Measurements from ENCODE around the gene RIOK2. TPM values are rescaled to one million over a fixed set of nuclear protein-coding genes. Genes with fewer than 3 reads are reported as not detected.
"Not testable (repeated sequence)": the region's sequence is repeated elsewhere in the genome, so short reads cannot be mapped to it uniquely, and the experiment has no call there.

Gene RIOK2
- total RNA-seq, 8 experiments from 2014 or later: 20.9 to 50.1 (median 26.5) TPM

DNA sequence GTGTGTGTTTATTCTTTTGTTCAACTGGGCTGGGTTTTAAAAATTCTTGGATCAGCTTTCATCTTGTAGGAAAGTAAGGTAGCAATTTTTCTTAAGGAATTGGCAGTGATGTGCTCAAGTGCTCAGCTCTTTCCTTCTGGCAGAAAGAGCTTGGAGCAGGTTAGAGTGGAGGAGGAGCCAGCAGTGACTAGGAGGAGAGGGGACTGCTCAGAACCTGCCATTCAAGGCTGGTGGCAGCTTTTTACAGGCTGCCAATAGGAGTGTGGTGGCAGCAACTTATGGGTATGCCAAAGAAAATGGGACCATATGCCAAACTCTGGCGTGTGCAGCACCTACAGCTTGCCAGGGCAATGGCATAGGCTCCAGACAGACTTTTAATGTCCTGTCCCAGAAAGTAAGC lies 42.8 kb downstream of the RIOK2 start:
- in situ Hi-C loops (cut with MboI; ENCODE audit: low pct_unique_long_range_greater_than_20kb in 2 of 9, low sequenced_read_pairs in 9 of 9, unreplicated experiment in 9 of 9): loop anchor here in 2 of 9 experiments (5.0 to 25.0 kb wide), 3 partner anchors 93 to 278 kb away; no protein-coding TSS in a partner anchor
- peak in 2 of 8 experiments; percentile 20 to 36 for ATAC-seq (replicated peaks in 6 of 8)
- WGBS, 10 experiments: no CpG with 5 or more reads among the region's 1 CpG
- not testable (repeated sequence) for H3K27ac ChIP-seq, H3K4me3 ChIP-seq
- peaks cover 5 to 18% of the 10 kb centered on the region in 2 donors for H3K4me1 ChIP-seq (replicated peaks in 1 of 2)

DNA sequence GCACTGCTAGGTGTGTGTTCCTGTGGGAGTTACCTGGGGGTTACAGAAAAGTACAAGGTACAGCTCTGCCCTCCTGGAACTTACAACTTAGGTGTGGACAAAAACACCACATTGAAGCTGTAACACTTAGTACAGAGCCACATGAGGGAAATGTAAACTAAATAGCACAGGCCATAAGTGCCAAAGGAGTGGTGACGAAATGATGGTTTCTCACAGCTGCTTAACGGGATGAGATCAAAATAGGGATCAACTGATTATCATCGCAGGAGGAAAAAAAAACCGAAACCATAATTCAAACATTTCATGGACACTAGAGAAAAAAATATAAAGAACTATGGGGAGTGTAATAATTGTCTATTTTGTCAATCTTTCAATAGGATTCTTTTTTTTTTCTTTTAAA lies 46.6 kb downstream of the RIOK2 start:
- H3K4me1 ChIP-seq (replicated peaks in 1 of 2): peaks cover 2 to 21% of the 10 kb centered on the region in 2 donors
- ATAC-seq (replicated peaks in 6 of 8): no peak
- 28 to 100% (median 92%) methylated on average over 1 to 4 of the region's 4 CpGs for WGBS, 10 experiments

GRCh38 chr5:97135868-97136267 lies 47.2 kb downstream of the RIOK2 start:
- in situ Hi-C loops (cut with MboI; ENCODE audit: low pct_unique_long_range_greater_than_20kb in 2 of 9, low sequenced_read_pairs in 9 of 9, unreplicated experiment in 9 of 9): loop anchor here in 2 of 9 experiments (25.0 kb wide), 2 partner anchors 99 to 274 kb away; no protein-coding TSS in a partner anchor
- 60 to 100% (median 81%) methylated on average over 1 to 4 of the region's 4 CpGs; no CpG with 5 or more reads in 2 of the 10 experiments for WGBS, 10 experiments

More for the DNA sequence above, 46.6 kb downstream of the RIOK2 start:
- in situ Hi-C loops (cut with MboI; ENCODE audit: low pct_unique_long_range_greater_than_20kb in 2 of 9, low sequenced_read_pairs in 9 of 9, unreplicated experiment in 9 of 9): loop anchor here in 2 of 9 experiments (25.0 kb wide), 2 partner anchors 99 to 274 kb away; no protein-coding TSS in a partner anchor
- Histone ChIP-seq H3K4me3 (no peak overlapping the region), H3K27ac (no peak overlapping the region)

GRCh38 chr5:97134634-97135033 lies 48.4 kb downstream of the RIOK2 start:
- Histone ChIP-seq H3K4me3 (no peak overlapping the region), H3K4me1 (replicated peaks in 1 of 2) (peaks cover 0 to 15% of the 10 kb centered on the region in 2 donors), H3K27ac (no peak overlapping the region)
- WGBS, 10 experiments: 0 to 100% (median 83%) methylated on average over 1 to 3 of the region's 3 CpGs
- peak in 3 of 8 experiments; percentile 23 to 95 (median 43) for ATAC-seq (replicated peaks in 6 of 8)
- in situ Hi-C loops (cut with MboI; ENCODE audit: low pct_unique_long_range_greater_than_20kb in 2 of 9, low sequenced_read_pairs in 9 of 9, unreplicated experiment in 9 of 9): loop anchor here in 2 of 9 experiments (25.0 kb wide), 2 partner anchors 97 to 272 kb away; no protein-coding TSS in a partner anchor

More at GRCh38 chr5:97135868-97136267, 47.2 kb downstream of the RIOK2 start:
- no peak for ATAC-seq (replicated peaks in 6 of 8)
- H3K4me3 ChIP-seq: no peak overlapping the region
- no peak overlapping the region for H3K27ac ChIP-seq
- peaks cover 1 to 19% of the 10 kb centered on the region in 2 donors for H3K4me1 ChIP-seq (replicated peaks in 1 of 2)

DNA sequence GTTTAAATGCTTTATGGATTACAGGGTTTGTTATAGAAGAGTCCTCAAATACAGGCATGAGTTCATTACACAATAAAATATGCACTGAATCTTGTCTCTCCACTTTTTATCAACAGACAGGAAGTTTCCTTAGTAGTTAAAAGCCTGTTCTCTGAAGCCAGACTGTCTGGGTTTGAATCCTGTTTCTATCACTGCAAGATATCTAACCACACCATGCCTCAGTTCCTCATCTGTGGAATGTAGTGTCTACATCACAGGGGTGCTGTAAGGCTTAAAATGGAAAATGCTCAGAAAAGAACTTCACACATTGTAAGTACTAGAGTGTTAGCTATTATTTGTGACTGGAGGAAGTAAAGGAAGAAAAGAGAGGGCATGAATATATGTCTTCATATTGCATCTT lies 49.9 kb downstream of the RIOK2 start:
- H3K4me1 ChIP-seq (replicated peaks in 1 of 2): peaks cover 0 to 15% of the 10 kb centered on the region in 2 donors

DNA sequence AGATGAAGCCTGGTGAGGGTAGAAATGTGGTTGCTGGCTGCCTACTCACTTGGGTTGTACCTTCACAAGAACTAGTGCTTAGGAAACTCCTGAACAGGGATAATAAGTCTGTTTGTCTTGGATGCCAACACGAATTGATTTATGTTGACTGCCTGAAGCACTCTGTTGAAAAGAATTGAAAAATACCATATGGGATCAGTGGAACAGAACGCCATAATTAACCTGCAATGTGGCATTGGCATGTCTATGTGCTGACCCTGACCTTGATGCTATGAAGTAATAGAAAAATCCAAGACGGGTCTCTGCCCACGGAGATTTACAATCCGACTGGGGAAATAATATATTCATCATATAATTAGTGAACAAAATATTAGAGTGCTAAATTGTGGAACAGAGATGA lies 51.1 kb downstream of the RIOK2 start:
- WGBS, 10 experiments: 31 to 100% (median 60%) methylated on average over 1 to 5 of the region's 5 CpGs; no CpG with 5 or more reads in 1 of the 10 experiments
- peaks cover 0 to 11% of the 10 kb centered on the region in 2 donors for H3K4me1 ChIP-seq (replicated peaks in 1 of 2)

More for the DNA sequence above, 49.9 kb downstream of the RIOK2 start:
- H3K4me3 ChIP-seq: no peak overlapping the region
- no peak overlapping the region for H3K27ac ChIP-seq
- in situ Hi-C loops (cut with MboI; ENCODE audit: low pct_unique_long_range_greater_than_20kb in 2 of 9, low sequenced_read_pairs in 9 of 9, unreplicated experiment in 9 of 9): loop anchor here in 2 of 9 experiments (25.0 kb wide), 2 partner anchors 96 to 271 kb away; no protein-coding TSS in a partner anchor
- ATAC-seq (replicated peaks in 6 of 8): no peak

GRCh38 chr5:97131139-97131710 lies 51.8 kb downstream of the RIOK2 start:
- Histone ChIP-seq H3K4me3 (no peak overlapping the region), H3K27ac (no peak overlapping the region), H3K4me1 (replicated peaks in 1 of 2) (peaks cover 0 to 11% of the 10 kb centered on the region in 2 donors)
- no peak for ATAC-seq (replicated peaks in 6 of 8)
- in situ Hi-C loops (cut with MboI; ENCODE audit: low pct_unique_long_range_greater_than_20kb in 2 of 9, low sequenced_read_pairs in 9 of 9, unreplicated experiment in 9 of 9): loop anchor here in 2 of 9 experiments (25.0 kb wide), 2 partner anchors 94 to 269 kb away; no protein-coding TSS in a partner anchor

More for the DNA sequence above, 51.1 kb downstream of the RIOK2 start:
- H3K27ac ChIP-seq: no peak overlapping the region
- in situ Hi-C loops (cut with MboI; ENCODE audit: low pct_unique_long_range_greater_than_20kb in 2 of 9, low sequenced_read_pairs in 9 of 9, unreplicated experiment in 9 of 9): loop anchor here in 2 of 9 experiments (25.0 kb wide), 2 partner anchors 95 to 270 kb away; no protein-coding TSS in a partner anchor
- peak in 4 of 8 experiments; percentile 21 to 61 (median 52) for ATAC-seq (replicated peaks in 6 of 8)
- no peak overlapping the region for H3K4me3 ChIP-seq

DNA sequence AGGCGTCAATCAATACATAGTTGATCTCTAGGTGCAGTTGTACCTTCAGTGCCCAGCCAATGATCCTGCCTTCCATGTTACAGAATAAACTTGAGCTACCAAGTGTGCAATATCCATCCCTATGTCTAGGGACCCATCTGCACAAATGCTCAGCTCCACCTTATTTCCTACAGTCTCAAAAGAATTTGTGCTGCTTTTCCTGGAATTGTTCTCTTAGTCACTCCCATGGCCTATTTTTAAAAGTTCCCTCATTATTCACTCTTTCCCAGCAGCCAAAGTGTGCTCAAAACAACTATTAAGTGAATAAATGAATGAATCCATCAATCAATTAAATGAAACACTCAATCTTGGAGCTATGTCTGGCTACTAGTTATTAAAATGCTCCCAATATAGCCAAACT lies 55.3 kb downstream of the RIOK2 start:
- WGBS, 10 experiments: 33 to 100% (median 100%) methylated on average over 1 of the region's 1 CpG; no CpG with 5 or more reads in 5 of the 10 experiments
- in situ Hi-C loops (cut with MboI; ENCODE audit: low pct_unique_long_range_greater_than_20kb in 2 of 9, low sequenced_read_pairs in 9 of 9, unreplicated experiment in 9 of 9): loop anchor here in 2 of 9 experiments (25.0 kb wide), 2 partner anchors 90 to 265 kb away; no protein-coding TSS in a partner anchor
- H3K4me3 ChIP-seq: no peak overlapping the region
- H3K4me1 ChIP-seq (replicated peaks in 1 of 2): peaks cover 0 to 11% of the 10 kb centered on the region in 2 donors
- ATAC-seq (replicated peaks in 6 of 8): peak in 2 of 8 experiments; percentile 77 to 85
- no peak overlapping the region for H3K27ac ChIP-seq

- peak in 2 of 8 experiments; percentile 14 to 18 for ATAC-seq (replicated peaks in 6 of 8)
- Histone ChIP-seq H3K27ac (no peak overlapping the region), H3K4me1 (replicated peaks in 1 of 2) (no peaks in the 10 kb centered on the region), H3K4me3 (no peak overlapping the region)
- in situ Hi-C loops (cut with MboI; ENCODE audit: low pct_unique_long_range_greater_than_20kb in 2 of 9, low sequenced_read_pairs in 9 of 9, unreplicated experiment in 9 of 9): loop anchor here in 2 of 9 experiments (25.0 kb wide), 2 partner anchors 88 to 263 kb away; no protein-coding TSS in a partner anchor
- WGBS, 10 experiments: 0 to 100% (median 76%) methylated on average over 1 to 3 of the region's 3 CpGs
These were observed 57.8 kb downstream of the RIOK2 start for GRCh38 chr5:97125125-97125683.

GRCh38 chr5:97124335-97124734 lies 58.7 kb downstream of the RIOK2 start:
- 6 to 100% (median 85%) methylated on average over 1 to 2 of the region's 2 CpGs; no CpG with 5 or more reads in 1 of the 10 experiments for WGBS, 10 experiments
- H3K4me3 ChIP-seq: no peak overlapping the region
- ATAC-seq (replicated peaks in 6 of 8): peak in 3 of 8 experiments; percentile 13 to 36 (median 20)
- no peaks in the 10 kb centered on the region for H3K4me1 ChIP-seq (replicated peaks in 1 of 2)
- no peak overlapping the region for H3K27ac ChIP-seq
- in situ Hi-C loops (cut with MboI; ENCODE audit: low pct_unique_long_range_greater_than_20kb in 2 of 9, low sequenced_read_pairs in 9 of 9, unreplicated experiment in 9 of 9): no loop called here

DNA sequence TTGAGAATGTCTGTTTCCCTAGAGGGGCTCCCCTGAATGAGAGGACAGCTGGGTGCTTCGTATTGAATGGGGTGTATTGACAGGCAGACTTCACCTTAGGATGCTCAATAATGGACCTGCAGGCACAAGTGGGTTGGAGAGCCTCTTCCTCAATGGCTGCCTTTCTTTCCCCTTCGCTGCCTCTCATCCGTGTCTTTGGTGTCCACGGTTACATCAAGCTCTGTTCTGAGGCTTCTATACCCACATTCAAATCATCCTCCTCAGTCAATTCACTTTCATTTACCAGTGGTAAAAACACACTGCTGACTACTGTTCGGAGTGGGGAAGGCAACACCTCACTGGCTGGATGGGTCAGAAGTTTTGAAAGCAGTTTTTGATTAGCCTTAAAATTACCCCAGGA lies 61.2 kb downstream of the RIOK2 start:
- in situ Hi-C loops (cut with MboI; ENCODE audit: low pct_unique_long_range_greater_than_20kb in 2 of 9, low sequenced_read_pairs in 9 of 9, unreplicated experiment in 9 of 9): no loop called here
- Histone ChIP-seq H3K27ac (no peak overlapping the region), H3K4me1 (replicated peaks in 1 of 2) (no peaks in the 10 kb centered on the region), H3K4me3 (no peak overlapping the region)
- 18 to 100% (median 76%) methylated on average over 1 to 3 of the region's 5 CpGs; no CpG with 5 or more reads in 1 of the 10 experiments for WGBS, 10 experiments
- ATAC-seq (replicated peaks in 6 of 8): no peak

- Histone ChIP-seq H3K27ac (no peak overlapping the region), H3K4me1 (replicated peaks in 1 of 2) (peaks cover 7 to 12% of the 10 kb centered on the region in 2 donors), H3K4me3 (no peak overlapping the region)
- in situ Hi-C loops (cut with MboI; ENCODE audit: low pct_unique_long_range_greater_than_20kb in 2 of 9, low sequenced_read_pairs in 9 of 9, unreplicated experiment in 9 of 9): no loop called here
- WGBS, 10 experiments: 0 to 83% (median 31%) methylated on average over 1 to 2 of the region's 2 CpGs; no CpG with 5 or more reads in 2 of the 10 experiments
- ATAC-seq (replicated peaks in 6 of 8): peak in 3 of 8 experiments; percentile 47 to 87 (median 79)
These were observed 62.9 kb downstream of the RIOK2 start for GRCh38 chr5:97120195-97120594.

GRCh38 chr5:97119007-97119390 lies 64.0 kb downstream of the RIOK2 start:
- WGBS, 10 experiments: 0 to 100% (median 88%) methylated on average over 1 to 2 of the region's 2 CpGs; no CpG with 5 or more reads in 3 of the 10 experiments
- peak in 1 of 8 experiments; percentile 39 for ATAC-seq (replicated peaks in 6 of 8)
- H3K27ac ChIP-seq: no peak overlapping the region
- H3K4me3 ChIP-seq: no peak overlapping the region
- peaks cover 7 to 13% of the 10 kb centered on the region in 2 donors for H3K4me1 ChIP-seq (replicated peaks in 1 of 2)
- in situ Hi-C loops (cut with MboI; ENCODE audit: low pct_unique_long_range_greater_than_20kb in 2 of 9, low sequenced_read_pairs in 9 of 9, unreplicated experiment in 9 of 9): no loop called here

Measured in motor neuron (in vitro differentiated cells).